Measurements from ENCODE around the gene C6orf89. TPM values are rescaled to one million over a fixed set of nuclear protein-coding genes. Genes with fewer than 3 reads are reported as not detected.

Gene C6orf89
- polyA plus RNA-seq, 3 donors = 19.2 to 37.5 (median 29.2) TPM

DNA sequence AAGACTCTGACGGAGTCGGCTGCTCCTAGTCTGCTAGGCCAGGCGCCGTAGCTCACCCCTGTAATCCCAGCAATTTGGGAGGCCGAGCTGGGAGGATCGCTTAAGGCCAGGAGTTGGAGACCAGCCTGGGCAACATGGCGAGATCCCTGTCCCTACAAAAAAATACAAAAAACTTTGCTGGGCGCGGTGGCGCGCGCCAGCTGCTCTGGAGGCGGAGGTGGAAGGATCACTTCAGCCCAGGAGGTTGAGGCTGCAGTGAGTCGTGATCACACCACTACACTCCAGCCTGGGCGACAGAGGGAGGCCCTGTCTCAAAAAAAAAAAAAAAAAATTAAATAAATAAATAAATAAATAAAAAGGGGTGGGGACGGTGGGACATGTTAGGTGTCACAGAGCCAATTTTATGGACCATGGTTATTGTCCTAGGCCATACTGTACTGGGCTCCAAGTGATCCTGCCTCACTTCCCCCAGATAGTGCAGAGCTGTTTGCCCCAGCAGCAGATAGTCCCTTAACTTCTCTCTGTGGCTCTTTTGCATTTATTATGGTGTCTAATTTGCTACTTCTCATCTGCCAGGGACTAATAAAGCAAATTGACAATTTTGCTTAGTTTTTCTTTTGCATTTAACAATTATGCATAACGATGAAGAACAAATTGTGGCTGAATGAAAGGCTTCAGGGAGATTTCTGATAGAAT, 74.0 kb downstream of the C6orf89 start:
- Histone ChIP-seq H2AFZ (ENCODE audit: insufficient read depth, low read depth, low read length, poor library complexity, severe bottlenecking) (no peak overlapping the region), H3K4me3 (replicated peaks in 1 of 3; ENCODE audit: low read depth in 2 of 3, low read length in 3 of 3) (no peak overlapping the region), H3K9me3 (replicated peaks in 1 of 2; ENCODE audit: control insufficient read depth in 1 of 2, insufficient read depth in 1 of 2, low read length in 2 of 2) (no peaks in the 10 kb centered on the region), H3K4me1 (ENCODE audit: control insufficient read depth in 1 of 2, insufficient read depth in 2 of 2, low read length in 2 of 2) (peaks cover 10 to 22% of the 10 kb centered on the region in 2 donors), H3K79me2 (ENCODE audit: insufficient read depth, low read length) (no peaks in the 10 kb centered on the region), H3K27me3 (ENCODE audit: control insufficient read depth in 2 of 2, insufficient read depth in 2 of 2, low read length in 2 of 2) (peaks cover 8 to 38% of the 10 kb centered on the region in 2 donors), H3K4me2 (replicated peaks; ENCODE audit: extremely low read depth, low read length, poor library complexity, severe bottlenecking) (no peak overlapping the region), H4K20me1 (ENCODE audit: insufficient read depth, low read length) (no peaks in the 10 kb centered on the region), H3K36me3 (replicated peaks in 1 of 2; ENCODE audit: control insufficient read depth in 1 of 2, insufficient read depth in 2 of 2, low read length in 2 of 2) (no peaks in the 10 kb centered on the region), H3K9ac (ENCODE audit: insufficient read depth, low read length, poor library complexity, severe bottlenecking) (no peak overlapping the region), H3K27ac (ENCODE audit: low read depth in 1 of 2, low read length in 2 of 2) (no peak overlapping the region)
- Mint-ChIP-seq H3K27me3 (ENCODE audit: low read depth in 3 of 3) (peaks cover 40 to 45% (median 43%) of the 10 kb centered on the region in 3 donors), H3K4me1 (peaks cover 22% of the 10 kb centered on the region), H3K4me3 (no peak overlapping the region), H3K9me3 (peaks cover 0 to 3% (median 0%) of the 10 kb centered on the region in 7 donors), H3K36me3 (no peaks in the 10 kb centered on the region), H3K27ac (peak overlapping the region in 1 of 7 donors; percentile 2)
- TF ChIP-seq, protein P1, sequence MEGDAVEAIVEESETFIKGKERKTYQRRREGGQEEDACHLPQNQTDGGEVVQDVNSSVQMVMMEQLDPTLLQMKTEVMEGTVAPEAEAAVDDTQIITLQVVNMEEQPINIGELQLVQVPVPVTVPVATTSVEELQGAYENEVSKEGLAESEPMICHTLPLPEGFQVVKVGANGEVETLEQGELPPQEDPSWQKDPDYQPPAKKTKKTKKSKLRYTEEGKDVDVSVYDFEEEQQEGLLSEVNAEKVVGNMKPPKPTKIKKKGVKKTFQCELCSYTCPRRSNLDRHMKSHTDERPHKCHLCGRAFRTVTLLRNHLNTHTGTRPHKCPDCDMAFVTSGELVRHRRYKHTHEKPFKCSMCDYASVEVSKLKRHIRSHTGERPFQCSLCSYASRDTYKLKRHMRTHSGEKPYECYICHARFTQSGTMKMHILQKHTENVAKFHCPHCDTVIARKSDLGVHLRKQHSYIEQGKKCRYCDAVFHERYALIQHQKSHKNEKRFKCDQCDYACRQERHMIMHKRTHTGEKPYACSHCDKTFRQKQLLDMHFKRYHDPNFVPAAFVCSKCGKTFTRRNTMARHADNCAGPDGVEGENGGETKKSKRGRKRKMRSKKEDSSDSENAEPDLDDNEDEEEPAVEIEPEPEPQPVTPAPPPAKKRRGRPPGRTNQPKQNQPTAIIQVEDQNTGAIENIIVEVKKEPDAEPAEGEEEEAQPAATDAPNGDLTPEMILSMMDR (IDR thresholded peaks at IDR 0.05) = no peak
- intact Hi-C loops (cut with micrococcal nuclease) = loop anchor here (5.0 to 10.0 kb wide), 2 partner anchors 55 to 283 kb away; no protein-coding TSS in a partner anchor
- WGBS (ENCODE audit: insufficient coverage) = 95% methylated on average over 8 of the region's 17 CpGs
- DNase-seq = no peak

DNA sequence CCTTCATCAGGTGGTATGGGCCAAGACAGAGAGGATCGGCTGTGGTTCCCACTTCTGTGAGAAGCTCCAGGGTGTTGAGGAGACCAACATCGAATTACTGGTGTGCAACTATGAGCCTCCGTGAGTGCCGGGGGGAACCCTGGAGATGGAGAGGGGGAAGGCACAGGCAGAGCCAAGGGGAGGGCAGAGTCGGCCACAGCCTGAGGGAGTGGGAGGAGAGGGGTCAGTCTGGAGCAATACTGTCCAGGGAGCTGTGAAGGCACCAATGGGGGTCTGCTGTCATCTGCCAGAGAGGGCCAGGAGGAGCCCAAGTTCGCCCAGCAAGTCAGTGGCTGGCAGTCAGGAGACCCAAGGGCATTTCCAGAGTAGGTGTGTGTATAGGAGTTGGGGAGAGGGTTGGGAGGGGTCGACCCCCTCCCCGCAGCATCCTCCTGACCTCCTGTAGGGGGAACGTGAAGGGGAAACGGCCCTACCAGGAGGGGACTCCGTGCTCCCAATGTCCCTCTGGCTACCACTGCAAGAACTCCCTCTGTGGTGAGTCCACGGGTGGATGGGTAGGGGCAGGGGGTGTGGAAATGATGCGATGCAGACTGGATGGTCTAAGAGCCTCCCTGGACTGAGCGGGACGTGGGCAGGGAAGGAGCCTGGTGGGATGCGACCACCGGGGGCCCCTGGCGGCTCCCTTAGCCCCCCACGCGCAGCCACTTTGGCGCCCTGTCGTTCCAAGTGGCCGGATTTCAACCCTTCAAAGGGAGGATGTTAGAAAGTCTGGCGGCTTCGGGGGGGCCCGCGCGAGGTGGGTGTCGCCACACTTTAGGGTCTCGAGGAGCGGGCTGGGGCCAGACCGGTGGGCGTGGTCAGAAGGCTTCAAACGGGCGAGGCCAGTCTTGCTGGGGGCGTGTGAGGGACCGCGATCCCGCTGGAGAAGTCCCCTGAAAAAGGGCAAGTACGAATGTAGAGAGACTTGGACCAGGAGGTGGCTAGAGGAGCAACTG, 76.0 kb downstream of the C6orf89 start:
- intact Hi-C loops (cut with micrococcal nuclease) = loop anchor here (5.0 to 10.0 kb wide), 2 partner anchors 53 to 281 kb away; no protein-coding TSS in a partner anchor

More for the DNA sequence above, 76.0 kb downstream of the C6orf89 start:
- Mint-ChIP-seq H3K27ac (peak overlapping the region in 4 of 7 donors; percentile 51 to 90 (median 67)), H3K36me3 (peaks cover 2 to 3% of the 10 kb centered on the region in 2 donors), H3K4me1 (peaks cover 22% of the 10 kb centered on the region), H3K9me3 (peaks cover 0 to 1% (median 0%) of the 10 kb centered on the region in 7 donors), H3K27me3 (ENCODE audit: low read depth in 3 of 3) (peaks cover 24 to 25% (median 25%) of the 10 kb centered on the region in 3 donors), H3K4me3 (peak overlapping the region in 1 of 2 donors; percentile 60)
- Histone ChIP-seq H3K27me3 (ENCODE audit: control insufficient read depth in 2 of 2, insufficient read depth in 2 of 2, low read length in 2 of 2) (peaks cover 0 to 18% of the 10 kb centered on the region in 2 donors), H3K36me3 (replicated peaks in 1 of 2; ENCODE audit: control insufficient read depth in 1 of 2, insufficient read depth in 2 of 2, low read length in 2 of 2) (no peaks in the 10 kb centered on the region), H3K79me2 (ENCODE audit: insufficient read depth, low read length) (no peaks in the 10 kb centered on the region), H3K4me1 (ENCODE audit: control insufficient read depth in 1 of 2, insufficient read depth in 2 of 2, low read length in 2 of 2) (peaks cover 10 to 16% of the 10 kb centered on the region in 2 donors), H3K9ac (ENCODE audit: insufficient read depth, low read length, poor library complexity, severe bottlenecking) (no peak overlapping the region), H3K4me3 (replicated peaks in 1 of 3; ENCODE audit: low read depth in 2 of 3, low read length in 3 of 3) (no peak overlapping the region), H4K20me1 (ENCODE audit: insufficient read depth, low read length) (no peaks in the 10 kb centered on the region), H2AFZ (ENCODE audit: insufficient read depth, low read depth, low read length, poor library complexity, severe bottlenecking) (no peak overlapping the region), H3K4me2 (replicated peaks; ENCODE audit: extremely low read depth, low read length, poor library complexity, severe bottlenecking) (no peak overlapping the region), H3K27ac (ENCODE audit: low read depth in 1 of 2, low read length in 2 of 2) (no peak overlapping the region), H3K9me3 (replicated peaks in 1 of 2; ENCODE audit: control insufficient read depth in 1 of 2, insufficient read depth in 1 of 2, low read length in 2 of 2) (no peaks in the 10 kb centered on the region)
- TF ChIP-seq, protein P1 (IDR thresholded peaks at IDR 0.05) = no peak
- 48% methylated on average over 28 of the region's 40 CpGs for WGBS (ENCODE audit: insufficient coverage)
- DNase-seq = no peak

Measured in CD14-positive monocyte (primary cell).